HG03280 (cell line): ENCODE data around the gene SKI.

Experiments
- ATAC-seq: cut with Tn5 transposase; IDR thresholded peaks from one replicate; pipeline ENCODE4 v1.9.1; 2021; ENCODE audit warnings: mild to moderate bottlenecking, moderate library complexity; ENCODE audit not compliant: unreplicated experiment

Gene SKI

GRCh38 chr1:2348346-2349325, 120.5 kb downstream of the SKI start:
- no peak for ATAC-seq

GRCh38 chr1:2349806-2350205, 121.7 kb downstream of the SKI start:
- ATAC-seq, result no peak

- no peak for ATAC-seq
These were observed 122.4 kb downstream of the SKI start for GRCh38 chr1:2350501-2350900.

- no peak for ATAC-seq
These were observed 123.0 kb downstream of the SKI start for GRCh38 chr1:2350911-2351655.

- ATAC-seq, result no peak
These were observed 123.6 kb downstream of the SKI start for GRCh38 chr1:2351723-2352122.

GRCh38 chr1:2352341-2352896, 124.3 kb downstream of the SKI start:
- no peak for ATAC-seq

- ATAC-seq, result no peak
These were observed 124.9 kb downstream of the SKI start for GRCh38 chr1:2352897-2353550.

- ATAC-seq, result no peak
These were observed 125.7 kb downstream of the SKI start for GRCh38 chr1:2353551-2354438.

GRCh38 chr1:2354511-2355372, 126.6 kb downstream of the SKI start:
- no peak for ATAC-seq

GRCh38 chr1:2355373-2356261, 127.5 kb downstream of the SKI start:
- ATAC-seq, result no peak

- no peak for ATAC-seq
These were observed 128.3 kb downstream of the SKI start for GRCh38 chr1:2356401-2356800.

- ATAC-seq, result no peak
These were observed 129.1 kb downstream of the SKI start for GRCh38 chr1:2356911-2357845.

- ATAC-seq, result no peak
These were observed 130.0 kb downstream of the SKI start for GRCh38 chr1:2358072-2358471.

- ATAC-seq, result no peak
These were observed 130.8 kb downstream of the SKI start for GRCh38 chr1:2358651-2359640.
